OCI-LY1 (cell line): ENCODE results near the gene CLEC9A.

Source experiments
- H2AFZ ChIP-seq: fragments of 200-600 bp; sonication (generic), shearing (Covaris generic); 2 replicates; pipeline ENCODE4 v1.6.0; 2014; ENCODE audit warnings: antibody characterized with exemption, mild to moderate bottlenecking, low read length
- H3F3A ChIP-seq: fragments of 200-600 bp; sonication (generic), shearing (Covaris generic); 2 replicates; pipeline ENCODE4 v1.6.0; 2014; ENCODE audit warnings: mild to moderate bottlenecking, antibody characterized with exemption, low read length, moderate library complexity; ENCODE audit not compliant: insufficient read depth
- H3K27ac ChIP-seq: fragments of 200-600 bp; sonication (generic); 2 replicates; pipeline ENCODE4 v1.5.1; 2014; ENCODE audit warnings: low read length, mixed run types, mild to moderate bottlenecking, low read depth; ENCODE audit not compliant: poor library complexity, severe bottlenecking
- H3K27me3 ChIP-seq: fragments of 200-600 bp; sonication (generic); 2 replicates; pipeline ENCODE4 v1.6.0; 2014; ENCODE audit warnings: antibody characterized with exemption, mild to moderate bottlenecking, low read length, moderate library complexity; ENCODE audit not compliant: insufficient read depth
- H3K36me3 ChIP-seq: fragments of 200-600 bp; sonication (generic); 2 replicates; pipeline ENCODE4 v1.6.1; 2014; ENCODE audit warnings: mild to moderate bottlenecking, antibody characterized with exemption, low read length, moderate library complexity, mixed read lengths; ENCODE audit not compliant: insufficient read depth
- H3K4me1 ChIP-seq: fragments of 200-600 bp; sonication (generic); 2 replicates; pipeline ENCODE4 v1.5.1; 2014; ENCODE audit warnings: mild to moderate bottlenecking, low read length, moderate library complexity; ENCODE audit not compliant: insufficient read depth, severe bottlenecking
- H3K4me2 ChIP-seq: fragments of 200-600 bp; sonication (generic), shearing (Covaris generic); 2 replicates; pipeline ENCODE4 v1.6.1; 2014; ENCODE audit warnings: low read length
- H3K4me3 ChIP-seq: fragments of 200-600 bp; sonication (generic); 2 replicates; pipeline ENCODE4 v1.5.1; 2014; ENCODE audit warnings: low read length, low read depth, mild to moderate bottlenecking, mixed read lengths; ENCODE audit not compliant: poor library complexity, severe bottlenecking
- H3K79me2 ChIP-seq: fragments of 200-600 bp; shearing (Covaris generic); 2 replicates; pipeline ENCODE4 v1.6.1; 2016; ENCODE audit warnings: mixed run types, low read length, mixed read lengths; ENCODE audit not compliant: insufficient read depth
- H3K9ac ChIP-seq: fragments of 200-600 bp; sonication (generic), shearing (Covaris generic); 2 replicates; pipeline ENCODE4 v1.6.1; 2014; ENCODE audit warnings: mild to moderate bottlenecking, low read length, mixed read lengths
- H3K9me2 ChIP-seq: fragments of 200-600 bp; sonication (generic), shearing (Covaris generic); 2 replicates; pipeline ENCODE4 v1.6.1; 2014; ENCODE audit warnings: low read depth, mild to moderate bottlenecking, low read length, mixed read lengths
- H3K9me3 ChIP-seq: fragments of 200-600 bp; shearing (Covaris generic); 2 replicates; pipeline ENCODE4 v1.6.1; 2014; ENCODE audit warnings: low read length, mixed read lengths
- H4K20me1 ChIP-seq: fragments of 200-600 bp; sonication (generic), shearing (Covaris generic); 2 replicates; pipeline ENCODE4 v1.6.0; 2016; ENCODE audit warnings: mild to moderate bottlenecking, low read length; ENCODE audit not compliant: insufficient read depth
- EZH2 ChIP-seq: fragments of 200-600 bp; sonication (generic), shearing (Covaris generic); IDR thresholded peaks from 2 replicates; pipeline ENCODE4 v1.8.0; 2017; ENCODE audit warnings: borderline replicate concordance, mixed run types, mild to moderate bottlenecking, antibody characterized with exemption, low read length, moderate library complexity, mixed read lengths
- TF ChIP-seq, protein P1 (sequence below): fragments of 200-600 bp; sonication (generic), shearing (Covaris generic); IDR thresholded peaks from 2 replicates; pipeline ENCODE4 v1.5.1; 2017; ENCODE audit warnings: mild to moderate bottlenecking, antibody characterized with exemption, low read length, moderate library complexity, mixed read lengths

The CLEC9A gene

DNA sequence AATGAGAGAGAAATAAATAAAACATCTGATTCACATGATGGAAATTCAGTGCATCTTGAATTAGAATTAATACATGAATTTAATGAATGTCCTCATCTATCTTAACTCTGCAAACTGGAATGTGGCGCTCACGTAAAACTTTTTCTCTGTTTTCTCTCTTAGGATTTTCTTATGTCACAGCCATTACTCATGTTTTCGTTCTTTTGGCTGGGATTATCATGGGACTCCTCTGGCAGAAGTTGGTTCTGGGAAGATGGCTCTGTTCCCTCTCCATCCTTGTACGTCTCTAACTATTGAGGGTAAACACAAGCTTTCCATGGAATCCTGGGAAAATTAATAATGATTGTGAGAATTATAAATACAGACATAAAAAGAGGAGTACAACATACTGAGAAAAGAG lies 15.0 kb upstream of the CLEC9A start:
- Histone ChIP-seq H3K4me1 (no peaks in the 10 kb centered on the region), H3K9ac (no peak overlapping the region), H3K4me3 (no peak overlapping the region), H3K79me2 (no peaks in the 10 kb centered on the region), H3K9me3 (no peaks in the 10 kb centered on the region), H3K9me2 (no peaks in the 10 kb centered on the region), H3F3A (no peaks in the 10 kb centered on the region), H3K27ac (no peak overlapping the region), H3K27me3 (no peaks in the 10 kb centered on the region), H3K36me3 (no peaks in the 10 kb centered on the region), H4K20me1 (no peaks in the 10 kb centered on the region), H3K4me2 (no peak overlapping the region), H2AFZ (no peak overlapping the region)
- TF ChIP-seq, protein P1, sequence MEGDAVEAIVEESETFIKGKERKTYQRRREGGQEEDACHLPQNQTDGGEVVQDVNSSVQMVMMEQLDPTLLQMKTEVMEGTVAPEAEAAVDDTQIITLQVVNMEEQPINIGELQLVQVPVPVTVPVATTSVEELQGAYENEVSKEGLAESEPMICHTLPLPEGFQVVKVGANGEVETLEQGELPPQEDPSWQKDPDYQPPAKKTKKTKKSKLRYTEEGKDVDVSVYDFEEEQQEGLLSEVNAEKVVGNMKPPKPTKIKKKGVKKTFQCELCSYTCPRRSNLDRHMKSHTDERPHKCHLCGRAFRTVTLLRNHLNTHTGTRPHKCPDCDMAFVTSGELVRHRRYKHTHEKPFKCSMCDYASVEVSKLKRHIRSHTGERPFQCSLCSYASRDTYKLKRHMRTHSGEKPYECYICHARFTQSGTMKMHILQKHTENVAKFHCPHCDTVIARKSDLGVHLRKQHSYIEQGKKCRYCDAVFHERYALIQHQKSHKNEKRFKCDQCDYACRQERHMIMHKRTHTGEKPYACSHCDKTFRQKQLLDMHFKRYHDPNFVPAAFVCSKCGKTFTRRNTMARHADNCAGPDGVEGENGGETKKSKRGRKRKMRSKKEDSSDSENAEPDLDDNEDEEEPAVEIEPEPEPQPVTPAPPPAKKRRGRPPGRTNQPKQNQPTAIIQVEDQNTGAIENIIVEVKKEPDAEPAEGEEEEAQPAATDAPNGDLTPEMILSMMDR, result no peak
- TF ChIP-seq EZH2, result no peak

DNA sequence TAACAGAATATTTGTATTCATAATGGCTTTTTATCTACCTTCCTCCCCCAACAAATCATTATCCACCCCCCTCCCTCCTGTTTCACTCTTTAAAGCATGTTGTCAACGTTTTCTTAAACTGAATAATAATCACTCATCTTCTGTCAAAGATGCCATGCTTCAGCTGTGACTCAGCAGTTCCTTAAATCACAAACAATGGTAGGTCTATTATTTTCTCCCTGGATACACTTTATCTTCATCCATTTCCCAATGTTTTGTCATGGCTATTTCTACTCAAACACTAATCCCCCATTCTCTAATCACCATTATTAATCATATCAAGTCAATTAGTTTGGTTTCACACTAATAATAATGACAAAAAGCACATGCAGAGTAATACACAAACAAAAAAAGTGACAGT lies 13.6 kb upstream of the CLEC9A start:
- Histone ChIP-seq H3K9me3 (no peaks in the 10 kb centered on the region), H3K27me3 (no peaks in the 10 kb centered on the region), H3K9ac (no peak overlapping the region), H3K4me1 (no peaks in the 10 kb centered on the region), H2AFZ (no peak overlapping the region), H3K36me3 (no peaks in the 10 kb centered on the region), H3K9me2 (no peaks in the 10 kb centered on the region), H3K4me2 (no peak overlapping the region), H4K20me1 (no peaks in the 10 kb centered on the region), H3K79me2 (no peaks in the 10 kb centered on the region), H3K27ac (no peak overlapping the region), H3K4me3 (no peak overlapping the region), H3F3A (no peaks in the 10 kb centered on the region)
- TF ChIP-seq EZH2, result no peak
- TF ChIP-seq, protein P1, result no peak

DNA sequence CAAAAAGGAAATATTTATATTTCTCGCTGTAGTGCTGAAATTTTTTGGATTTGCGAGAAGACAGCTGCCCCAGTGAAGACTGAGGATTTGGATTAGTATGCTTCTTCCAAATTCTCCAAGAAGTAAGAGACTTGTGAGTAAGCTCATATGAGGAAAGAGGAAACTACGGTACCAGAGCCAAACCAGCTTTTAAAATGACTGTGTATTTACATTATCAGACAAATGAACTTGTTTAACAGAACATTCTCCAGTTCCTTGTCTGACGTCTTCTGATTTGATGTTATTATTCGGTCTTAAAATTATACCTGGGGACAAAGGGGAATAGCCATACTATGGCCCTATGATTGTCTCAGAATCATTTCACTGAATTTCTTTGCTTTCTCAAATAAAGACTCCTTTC lies 12.1 kb upstream of the CLEC9A start:
- no peaks in the 10 kb centered on the region for H4K20me1 ChIP-seq
- H3K27me3 ChIP-seq, result no peaks in the 10 kb centered on the region
- no peak overlapping the region for H3K27ac ChIP-seq
- no peaks in the 10 kb centered on the region for H3K9me3 ChIP-seq
- no peaks in the 10 kb centered on the region for H3K4me1 ChIP-seq
- no peak overlapping the region for H3K4me3 ChIP-seq
- no peak overlapping the region for H3K4me2 ChIP-seq
- no peaks in the 10 kb centered on the region for H3F3A ChIP-seq
- no peak for TF ChIP-seq EZH2
- TF ChIP-seq, protein P1, result no peak
- H3K9ac ChIP-seq, result no peak overlapping the region
- no peaks in the 10 kb centered on the region for H3K79me2 ChIP-seq
- no peaks in the 10 kb centered on the region for H3K36me3 ChIP-seq
- H3K9me2 ChIP-seq, result no peaks in the 10 kb centered on the region
- H2AFZ ChIP-seq, result no peak overlapping the region
